Measurements from ENCODE around the gene MMP11.
A peak's percentile ranks its signal among the peaks of the same experiment; 100 is the strongest.

The MMP11 gene

GRCh38 chr22:23781065-23781464, 8.4 kb downstream of the MMP11 start:
- DNase-seq (ENCODE audit: low spot score): no peak

- DNase-seq (ENCODE audit: low spot score): peak; percentile 89
Measured at GRCh38 chr22:23781511-23782183, 9.0 kb downstream of the MMP11 start.

- no peak for DNase-seq (ENCODE audit: low spot score)
Measured at GRCh38 chr22:23782252-23782651, 9.6 kb downstream of the MMP11 start.

GRCh38 chr22:23782703-23783102, 10.1 kb downstream of the MMP11 start:
- DNase-seq (ENCODE audit: low spot score): no peak

GRCh38 chr22:23783265-23784150, 10.9 kb downstream of the MMP11 start:
- DNase-seq (ENCODE audit: low spot score): no peak

GRCh38 chr22:23784215-23784732, 11.6 kb downstream of the MMP11 start:
- peak; percentile 19 for DNase-seq (ENCODE audit: low spot score)

- no peak for DNase-seq (ENCODE audit: low spot score)
Measured at GRCh38 chr22:23786261-23786710, 13.6 kb downstream of the MMP11 start.

GRCh38 chr22:23786752-23787599, 14.3 kb downstream of the MMP11 start, which contains the start of gene SMARCB1:
Gene SMARCB1, plus strand, starts transcription at chr22:23786966. Its CDS starts 204 bp downstream, at chr22:23787170.
- peak; percentile 95 for DNase-seq (ENCODE audit: low spot score)

- no peak for DNase-seq (ENCODE audit: low spot score)
Measured at GRCh38 chr22:23787600-23787896, 14.9 kb downstream of the MMP11 start.

GRCh38 chr22:23787910-23788309, 15.3 kb downstream of the MMP11 start:
- no peak for DNase-seq (ENCODE audit: low spot score)

- DNase-seq (ENCODE audit: low spot score): no peak
Measured at GRCh38 chr22:23789121-23789520, 16.5 kb downstream of the MMP11 start.

- DNase-seq (ENCODE audit: low spot score): no peak
Measured at GRCh38 chr22:23789638-23790037, 17.0 kb downstream of the MMP11 start.

- DNase-seq (ENCODE audit: low spot score): peak; percentile 71
Measured at GRCh38 chr22:23790819-23791737, 18.4 kb downstream of the MMP11 start.

GRCh38 chr22:23791738-23792645, 19.3 kb downstream of the MMP11 start:
- DNase-seq (ENCODE audit: low spot score): no peak

GRCh38 chr22:23793326-23793725, 20.7 kb downstream of the MMP11 start:
- no peak for DNase-seq (ENCODE audit: low spot score)

- DNase-seq (ENCODE audit: low spot score): peak; percentile 26
Measured at GRCh38 chr22:23796461-23796860, 23.8 kb downstream of the MMP11 start.

GRCh38 chr22:23800297-23801237, 27.9 kb downstream of the MMP11 start:
- no peak for DNase-seq (ENCODE audit: low spot score)

GRCh38 chr22:23801238-23801821, 28.7 kb downstream of the MMP11 start:
- no peak for DNase-seq (ENCODE audit: low spot score)

Measured in AG08395 (cell line).